HepG2 (cell line): Measurements from ENCODE around the gene RAD51D. TPM values are rescaled to one million over a fixed set of nuclear protein-coding genes. Genes with fewer than 3 reads are reported as not detected.

Source experiments
- ARID4A ChIP-seq: sonication (generic); formaldehyde crosslinking; IDR thresholded peaks from 2 replicates; pipeline ENCODE4 v1.5.0; 2020; ENCODE audit warnings: mild to moderate bottlenecking, missing genetic modification reagents, borderline replicate concordance
- ATF7-NPFF ChIP-seq: sonication (generic); formaldehyde crosslinking; IDR thresholded peaks from 2 replicates; pipeline ENCODE4 v1.8.1; 2023; ENCODE audit warnings: mild to moderate bottlenecking, low read depth, missing genetic modification reagents, moderate library complexity
- CAMTA2 ChIP-seq: sonication (generic); formaldehyde crosslinking; IDR thresholded peaks from 2 replicates; pipeline ENCODE4 v1.4.0; 2020; ENCODE audit warnings: mild to moderate bottlenecking, missing genetic modification reagents, borderline replicate concordance
- CENPX ChIP-seq: sonication (generic); formaldehyde crosslinking; IDR thresholded peaks from 2 replicates; pipeline ENCODE4 v1.9.0; 2021; ENCODE audit warnings: mild to moderate bottlenecking, missing genetic modification reagents, moderate library complexity
- HIC2 ChIP-seq: sonication (generic); formaldehyde crosslinking; IDR thresholded peaks from 2 replicates; pipeline ENCODE4 v1.9.0; 2022; ENCODE audit warnings: low read depth, missing genetic modification reagents
- HNRNPK ChIP-seq: fragments of 200-400 bp; formaldehyde crosslinking; IDR thresholded peaks from 2 replicates; pipeline ENCODE4 v1.6.1; 2018; ENCODE audit warnings: low read length, low read depth, moderate library complexity, mild to moderate bottlenecking; ENCODE audit not compliant: poor library complexity, severe bottlenecking
- HOXA7 ChIP-seq: sonication (generic); formaldehyde crosslinking; IDR thresholded peaks from 2 replicates; pipeline ENCODE4 v1.8.1; 2022; ENCODE audit warnings: mild to moderate bottlenecking, missing genetic modification reagents, moderate library complexity
- ISL2 ChIP-seq: sonication (generic); formaldehyde crosslinking; IDR thresholded peaks from 2 replicates; pipeline ENCODE4 v1.5.0; 2020; ENCODE audit warnings: missing genetic modification reagents
- JUNB ChIP-seq: sonication (generic); formaldehyde crosslinking; IDR thresholded peaks from 2 replicates; pipeline ENCODE4 v1.8.0; 2022; ENCODE audit warnings: missing genetic modification reagents, mild to moderate bottlenecking, borderline replicate concordance
- MTA1 ChIP-seq: sonication (generic); formaldehyde crosslinking; IDR thresholded peaks from 2 replicates; pipeline ENCODE4 v1.4.0; 2020; ENCODE audit warnings: missing genetic modification reagents, mild to moderate bottlenecking, borderline replicate concordance
- TBX2 ChIP-seq: sonication (generic); formaldehyde crosslinking; IDR thresholded peaks from 2 replicates; pipeline ENCODE4 v1.5.0; 2020; ENCODE audit warnings: missing genetic modification reagents, mild to moderate bottlenecking, borderline replicate concordance
- ZBTB21 ChIP-seq: sonication (generic); formaldehyde crosslinking; IDR thresholded peaks from 2 replicates; pipeline ENCODE4 v1.4.0; 2020; ENCODE audit warnings: missing genetic modification reagents
- ZNF138 ChIP-seq: sonication (generic); formaldehyde crosslinking; IDR thresholded peaks from 2 replicates; pipeline ENCODE4 v1.5.0; 2020; ENCODE audit warnings: mild to moderate bottlenecking, low read depth, missing genetic modification reagents
- ZNF260 ChIP-seq: sonication (generic); formaldehyde crosslinking; IDR thresholded peaks from 2 replicates; pipeline ENCODE4 v1.4.0; 2020; ENCODE audit warnings: missing genetic modification reagents, low read depth, mild to moderate bottlenecking, borderline replicate concordance
- ZNF33B ChIP-seq: sonication (generic); formaldehyde crosslinking; IDR thresholded peaks from 2 replicates; pipeline ENCODE4 v1.5.1; 2020; ENCODE audit warnings: mild to moderate bottlenecking, missing genetic modification reagents
- ZNF44 ChIP-seq: sonication (generic); formaldehyde crosslinking; IDR thresholded peaks from 2 replicates; pipeline ENCODE4 v1.5.1; 2020; ENCODE audit warnings: mild to moderate bottlenecking, missing genetic modification reagents
- ZNF558 ChIP-seq: sonication (generic); formaldehyde crosslinking; IDR thresholded peaks from 2 replicates; pipeline ENCODE4 v1.9.0; 2022; ENCODE audit warnings: mild to moderate bottlenecking, missing genetic modification reagents, borderline replicate concordance
- ZNF781 ChIP-seq: sonication (generic); formaldehyde crosslinking; IDR thresholded peaks from 2 replicates; pipeline ENCODE4 v1.5.1; 2020; ENCODE audit warnings: borderline replicate concordance, mild to moderate bottlenecking, missing genetic modification reagents; ENCODE audit errors: not compliant biosample characterization
- ZNF883 ChIP-seq: sonication (generic); formaldehyde crosslinking; IDR thresholded peaks from 2 replicates; pipeline ENCODE4 v1.5.1; 2020; ENCODE audit warnings: mild to moderate bottlenecking, missing genetic modification reagents; ENCODE audit errors: not compliant biosample characterization
- polyA plus RNA-seq, 8 experiments: library from polyadenylated mRNA; depleted of rRNA in 3 of 8; stranded (reverse) in 7 of 8; unstranded in 1 of 8; fragments of >200 nt; fragmentation: Illumina TruSeq in 4 of 8; extraction: Trizol in 4 of 8; gene quantifications; 2 replicates each; pipeline versions ENCODE4 v1.2.1 to v1.2.3, GENCODE V29; 2011 to 2016; ENCODE audit warnings: low read depth in 4 of 8, missing spikeins in 1 of 8, mixed read lengths in 1 of 8; ENCODE audit not compliant: insufficient read depth in 1 of 8
- total RNA-seq, 5 experiments: library from RNA; depleted of rRNA; stranded (reverse); fragments of >200 nt; fragmentation: Illumina TruSeq; extraction: Trizol; gene quantifications; 2 replicates each; pipeline ENCODE4 v1.2.3, GENCODE V29; 2016; ENCODE audit warnings: low read depth in 1 of 5
- TF ChIP-seq, protein P1 (sequence below), 2 experiments: sonication (generic) in 1 of 2; formaldehyde crosslinking in 1 of 2; IDR thresholded peaks; 2 replicates each; pipeline versions ENCODE4 v1.5.1 to v1.6.1; 2011 to 2020; ENCODE audit warnings: borderline replicate concordance in 1 of 2, low read depth in 1 of 2, low read length in 1 of 2, mild to moderate bottlenecking in 1 of 2, missing genetic modification reagents in 1 of 2, moderate library complexity in 1 of 2

RAD51D gene
- total and polyA plus RNA-seq, 2 of the 13 experiments (the other 11 are each of a cell fraction or from before 2014, with no cell fraction given) = 6.7 to 13.1 TPM

DNA sequence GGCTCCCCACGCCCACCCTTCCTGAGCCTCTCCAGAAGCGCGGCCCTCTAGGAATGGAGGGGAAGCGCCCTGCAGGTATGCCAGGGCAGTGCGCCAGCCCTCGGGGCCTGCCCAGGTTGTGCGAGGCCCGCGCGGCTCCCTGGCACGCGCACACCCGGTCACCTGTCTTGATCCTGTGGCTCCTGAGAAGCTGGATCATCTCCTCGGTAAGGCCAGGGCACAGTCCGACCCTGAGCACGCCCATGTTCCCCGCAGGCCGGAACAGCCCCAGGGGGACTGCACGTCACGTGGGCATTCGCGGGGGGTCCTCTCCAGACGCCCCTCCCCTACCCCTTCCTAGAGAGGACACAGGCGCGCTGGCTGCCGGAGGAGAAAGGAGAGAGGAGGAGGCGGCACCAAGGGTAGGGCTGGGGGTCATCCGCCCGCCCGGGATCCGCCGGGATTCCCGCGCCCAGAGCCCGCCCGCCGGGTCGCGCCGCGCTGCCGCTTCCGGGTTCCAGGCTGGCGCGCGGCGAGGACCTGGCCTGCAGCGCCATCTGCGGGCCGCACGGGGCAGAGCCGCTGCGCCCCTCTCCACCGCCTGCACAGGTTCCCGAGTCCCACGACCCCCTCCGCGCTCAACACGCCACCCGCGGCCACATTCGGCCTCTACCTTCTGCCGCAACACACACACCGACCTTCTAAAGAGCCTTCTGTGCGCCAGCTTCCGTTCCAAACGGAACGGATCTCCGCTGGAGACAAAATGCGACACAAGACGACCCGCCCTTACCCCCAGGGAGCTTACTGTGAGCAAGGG, at the start of gene RAD51D (continued):
- TF ChIP-seq ZNF44 (CRISPR knock-in tag) (no peak), ZNF558 (CRISPR knock-in tag) (no peak), ATF7-NPFF (CRISPR knock-in tag) (peak; percentile 78), JUNB (CRISPR knock-in tag) (no peak), ZNF138 (CRISPR knock-in tag) (no peak), CAMTA2 (CRISPR knock-in tag) (no peak), TBX2 (peak; percentile 37; the same call in 1 of the 2 replicates), ISL2 (CRISPR knock-in tag) (no peak), ZNF781 (CRISPR knock-in tag) (peak; percentile 38), ARID4A (CRISPR knock-in tag) (peak; percentile 84), HOXA7 (no peak), CENPX (CRISPR knock-in tag) (no peak), HIC2 (CRISPR knock-in tag) (peak; percentile 69; the same call in 1 of the 2 replicates), MTA1 (peak; percentile 55; the same call in 1 of the 2 replicates), ZNF260 (CRISPR knock-in tag) (no peak), ZBTB21 (CRISPR knock-in tag) (no peak), HNRNPK (no peak), ZNF883 (no peak), ZNF33B (CRISPR knock-in tag) (no peak)
- TF ChIP-seq, protein P1, sequence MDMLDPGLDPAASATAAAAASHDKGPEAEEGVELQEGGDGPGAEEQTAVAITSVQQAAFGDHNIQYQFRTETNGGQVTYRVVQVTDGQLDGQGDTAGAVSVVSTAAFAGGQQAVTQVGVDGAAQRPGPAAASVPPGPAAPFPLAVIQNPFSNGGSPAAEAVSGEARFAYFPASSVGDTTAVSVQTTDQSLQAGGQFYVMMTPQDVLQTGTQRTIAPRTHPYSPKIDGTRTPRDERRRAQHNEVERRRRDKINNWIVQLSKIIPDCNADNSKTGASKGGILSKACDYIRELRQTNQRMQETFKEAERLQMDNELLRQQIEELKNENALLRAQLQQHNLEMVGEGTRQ (IDR thresholded peaks at IDR 0.05; ENCODE audit: low read depth, low read length) = peak; percentile 43; the same call in 1 of the 2 replicates
- TF ChIP-seq, protein P1 (CRISPR knock-in tag; IDR thresholded peaks at IDR 0.05; ENCODE audit: borderline replicate concordance) = peak; percentile 79; the same call in 1 of the 2 replicates
